ENCODE measurements around the gene ITGA5. TPM values are rescaled to one million over a fixed set of nuclear protein-coding genes. Genes with fewer than 3 reads are reported as not detected.

Gene ITGA5
- total RNA-seq (100 to 1,000 TPM in 1 of 4 donors, 10 to 100 TPM in 3; 57.0 to 141 (median 60.2) TPM), polyA plus RNA-seq (49.3 TPM)
- long read RNA-seq, donor 1, full-length matches to known transcripts: 1 of 34 reads
- long read RNA-seq, donor 1, partial matches to known transcripts: 26 of 34 reads
- long read RNA-seq, donor 1, other reads (novel, unspliced or antisense): 7 of 34 reads
- long read RNA-seq, donor 2, full-length matches to known transcripts: 2 of 10 reads
- long read RNA-seq, donor 2, partial matches to known transcripts: 5 of 10 reads
- long read RNA-seq, donor 2, other reads (novel, unspliced or antisense): 3 of 10 reads
- long read RNA-seq, donor 3, full-length matches to known transcripts: 17 of 88 reads
- long read RNA-seq, donor 3, partial matches to known transcripts: 61 of 88 reads
- long read RNA-seq, donor 3, other reads (novel, unspliced or antisense): 10 of 88 reads
- long read RNA-seq, donor 4, partial matches to known transcripts: 5 of 9 reads
- long read RNA-seq, donor 4, other reads (novel, unspliced or antisense): 4 of 9 reads

DNA sequence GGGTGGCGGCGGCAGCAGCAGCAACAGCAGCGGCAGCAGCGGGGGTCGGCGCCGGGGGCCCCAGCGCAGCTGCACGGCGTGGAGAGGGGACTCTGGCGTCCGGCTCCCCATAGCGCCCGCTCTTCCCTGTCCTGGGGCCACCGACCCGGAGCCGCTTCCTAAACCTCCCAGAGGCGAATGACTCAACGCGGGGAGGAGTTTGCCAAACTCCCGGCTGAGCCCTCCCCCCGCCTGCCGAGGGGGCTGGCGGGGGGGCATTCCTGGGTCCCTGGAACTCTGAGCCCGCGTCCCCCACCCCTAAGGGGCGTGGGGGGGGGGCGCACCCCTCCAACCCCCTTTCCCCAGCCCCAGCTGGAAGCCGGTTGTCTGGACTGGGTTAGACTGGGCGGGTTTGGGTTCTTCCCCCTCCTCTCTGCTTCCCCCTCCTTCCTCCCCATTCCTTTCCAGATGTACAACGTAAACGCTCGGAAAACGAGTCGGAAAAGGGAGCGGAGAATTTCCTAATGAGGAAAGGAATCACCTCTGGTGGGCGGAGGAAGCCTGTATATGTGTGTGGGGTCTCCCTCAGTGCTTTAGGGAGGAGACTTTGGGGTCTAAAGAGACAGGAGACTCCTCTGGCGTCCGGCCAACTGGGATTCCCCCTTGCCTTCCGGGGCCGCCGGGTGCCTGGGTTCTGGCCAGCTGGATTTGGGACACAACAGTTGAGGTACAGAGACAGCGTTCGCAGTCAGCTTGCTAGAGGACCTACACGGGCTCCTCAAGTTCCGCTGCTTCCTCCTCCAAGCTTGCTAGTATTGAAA lies at the start of gene ITGA5:
Gene ITGA5, minus strand, starts transcription at position 179 of the 800 bp plus-strand sequence. Its CDS starts 68 bp downstream, at position 111.
- 2% methylated on average over 46 of the region's 46 CpGs for WGBS
- peak within 1 kb of the TSS; percentile 100 for H3K4me3 ChIP-seq (ENCODE audit: low read length)
- H3K4me1 ChIP-seq (ENCODE audit: control insufficient read depth, insufficient read depth, low read length): peaks cover 10% of the 10 kb centered on the region
- intact Hi-C loops (cut with DNase I): no loop called here
- DNase-seq (peak; percentile 89 to 93 (median 91)), ATAC-seq (peak; percentile 74 to 82)
- H3K27me3 ChIP-seq (ENCODE audit: control insufficient read depth, insufficient read depth): no peaks in the 10 kb centered on the region
- H3K27ac ChIP-seq (ENCODE audit: low read length): peak within 1 kb of the TSS; percentile 100
- H3K9me3 ChIP-seq (ENCODE audit: control insufficient read depth, low read length): no peaks in the 10 kb centered on the region

DNA sequence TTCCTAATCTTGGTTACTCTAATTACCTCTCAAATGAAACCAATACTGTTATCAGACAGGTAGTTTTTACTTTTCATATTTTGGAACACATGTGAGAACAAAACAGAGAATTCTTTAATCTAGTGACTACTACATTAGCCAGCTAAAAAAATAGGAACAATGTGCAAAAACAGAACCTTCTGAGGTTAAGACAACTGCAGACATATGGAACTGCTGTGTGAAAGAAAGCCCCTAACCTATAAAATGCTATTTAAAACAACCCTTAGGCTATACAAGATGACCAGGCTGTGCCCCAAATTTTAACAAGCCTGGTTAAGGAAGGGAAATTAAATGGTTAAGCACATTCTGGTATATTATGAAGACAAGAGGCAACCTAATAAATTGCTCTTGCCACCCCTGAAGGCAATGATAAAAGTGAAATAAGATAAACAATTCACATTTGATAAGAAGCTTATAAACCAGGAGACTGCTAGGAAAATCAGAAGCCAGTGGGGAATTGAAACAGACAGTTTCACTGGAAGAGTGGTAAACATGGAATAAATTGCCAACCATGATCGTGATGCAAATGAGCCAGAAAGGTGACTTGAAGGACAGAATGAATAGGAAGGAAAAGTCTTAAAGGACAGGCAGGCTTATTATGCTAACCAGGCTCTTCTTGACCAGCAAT lies 46.9 kb upstream of the ITGA5 start:
- DNase-seq: no peak
- intact Hi-C loops (cut with DNase I): no loop called here
- H3K9me3 ChIP-seq (ENCODE audit: control insufficient read depth, low read length): no peaks in the 10 kb centered on the region
- no peak overlapping the region for H3K27ac ChIP-seq (ENCODE audit: low read length)
- 29% methylated on average over 1 of the region's 1 CpG for WGBS
- no peak overlapping the region for H3K4me3 ChIP-seq (ENCODE audit: low read length)
- H3K4me1 ChIP-seq (ENCODE audit: control insufficient read depth, insufficient read depth, low read length): no peaks in the 10 kb centered on the region
- no peaks in the 10 kb centered on the region for H3K27me3 ChIP-seq (ENCODE audit: control insufficient read depth, insufficient read depth)
- no peak for ATAC-seq

DNA sequence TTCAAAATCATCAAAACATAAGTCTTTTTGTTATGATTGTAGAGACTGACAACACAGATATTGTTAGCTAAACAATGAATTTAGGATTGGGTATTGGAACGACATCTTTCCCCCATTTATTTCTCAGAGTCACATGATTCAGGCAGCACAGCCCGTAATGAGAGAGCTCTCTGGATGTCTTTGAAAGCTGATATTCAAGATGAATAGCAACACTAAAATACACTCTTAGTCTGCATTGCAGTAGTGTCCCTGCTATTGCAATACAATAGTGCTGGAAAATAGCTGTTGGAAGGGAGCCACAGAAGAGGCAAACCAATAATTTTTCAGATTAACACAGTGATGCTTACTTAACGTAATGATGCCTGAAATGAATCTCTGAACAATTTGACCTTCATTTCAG lies 44.4 kb upstream of the ITGA5 start:
- WGBS: 30% methylated on average over 3 of the region's 3 CpGs
- DNase-seq: no peak
- ATAC-seq: no peak
- Histone ChIP-seq H3K4me3 (ENCODE audit: low read length) (no peak overlapping the region), H3K4me1 (ENCODE audit: control insufficient read depth, insufficient read depth, low read length) (no peaks in the 10 kb centered on the region), H3K27ac (ENCODE audit: low read length) (no peak overlapping the region), H3K27me3 (ENCODE audit: control insufficient read depth, insufficient read depth) (no peaks in the 10 kb centered on the region), H3K9me3 (ENCODE audit: control insufficient read depth, low read length) (no peaks in the 10 kb centered on the region)
- intact Hi-C loops (cut with DNase I): no loop called here

DNA sequence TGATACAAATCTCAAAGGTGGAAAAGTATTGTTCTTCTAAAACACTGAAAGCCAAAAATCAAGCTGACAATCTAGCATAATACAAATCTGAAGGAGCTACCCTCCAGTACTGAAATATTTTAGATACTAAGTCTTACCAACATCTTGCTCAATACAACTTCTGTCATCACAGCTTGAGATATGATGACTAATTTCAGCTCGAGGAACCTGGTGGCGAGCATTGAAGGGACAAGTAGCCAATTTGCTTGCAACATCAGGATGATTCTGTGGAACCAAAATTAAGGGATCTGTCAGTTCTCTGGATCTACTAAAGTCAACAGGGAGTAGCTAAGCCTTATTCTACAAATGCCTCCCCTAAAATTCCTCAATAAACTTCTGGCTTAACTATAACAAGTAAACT lies 44.0 kb upstream of the ITGA5 start:
- Histone ChIP-seq H3K27ac (ENCODE audit: low read length) (no peak overlapping the region), H3K27me3 (ENCODE audit: control insufficient read depth, insufficient read depth) (no peaks in the 10 kb centered on the region), H3K4me1 (ENCODE audit: control insufficient read depth, insufficient read depth, low read length) (no peaks in the 10 kb centered on the region), H3K4me3 (ENCODE audit: low read length) (no peak overlapping the region), H3K9me3 (ENCODE audit: control insufficient read depth, low read length) (no peaks in the 10 kb centered on the region)
- DNase-seq: peak; percentile 52 to 72 (median 59)
- peak; percentile 60 to 64 for ATAC-seq
- intact Hi-C loops (cut with DNase I): no loop called here
- 44% methylated on average over 2 of the region's 2 CpGs for WGBS

DNA sequence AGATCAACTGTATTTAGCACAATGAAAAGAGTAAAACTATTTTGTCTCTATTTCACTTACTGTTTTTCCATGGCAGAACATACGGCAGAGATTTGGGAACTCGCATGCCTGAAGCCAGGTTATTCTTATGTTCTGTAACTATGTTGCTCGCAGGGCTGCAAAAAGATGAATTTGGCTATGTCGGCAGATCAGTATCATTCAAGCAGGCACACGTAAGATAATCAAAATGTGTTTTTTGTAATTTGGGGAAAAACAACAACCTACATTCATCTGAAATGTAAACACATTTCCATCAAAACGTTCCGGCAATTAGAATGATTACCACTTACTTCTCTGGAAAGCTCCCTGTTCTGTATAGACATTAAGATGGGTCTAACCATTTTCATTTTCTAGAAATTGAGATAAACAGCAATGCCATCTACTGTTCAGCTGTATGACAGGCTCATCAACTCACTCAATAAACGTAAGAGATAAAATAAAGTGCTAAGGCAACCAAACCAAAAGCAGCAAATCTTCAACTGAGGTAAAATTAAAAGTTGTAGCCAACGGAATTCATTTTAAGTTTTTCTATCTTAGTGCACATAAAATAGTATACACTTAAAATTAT lies 41.4 kb upstream of the ITGA5 start:
- 74% methylated on average over 9 of the region's 9 CpGs for WGBS
- intact Hi-C loops (cut with DNase I): no loop called here
- Histone ChIP-seq H3K27me3 (ENCODE audit: control insufficient read depth, insufficient read depth) (no peaks in the 10 kb centered on the region), H3K4me3 (ENCODE audit: low read length) (no peak overlapping the region), H3K9me3 (ENCODE audit: control insufficient read depth, low read length) (no peaks in the 10 kb centered on the region), H3K27ac (ENCODE audit: low read length) (no peak overlapping the region), H3K4me1 (ENCODE audit: control insufficient read depth, insufficient read depth, low read length) (no peaks in the 10 kb centered on the region)
- DNase-seq: no peak
- ATAC-seq: no peak

DNA sequence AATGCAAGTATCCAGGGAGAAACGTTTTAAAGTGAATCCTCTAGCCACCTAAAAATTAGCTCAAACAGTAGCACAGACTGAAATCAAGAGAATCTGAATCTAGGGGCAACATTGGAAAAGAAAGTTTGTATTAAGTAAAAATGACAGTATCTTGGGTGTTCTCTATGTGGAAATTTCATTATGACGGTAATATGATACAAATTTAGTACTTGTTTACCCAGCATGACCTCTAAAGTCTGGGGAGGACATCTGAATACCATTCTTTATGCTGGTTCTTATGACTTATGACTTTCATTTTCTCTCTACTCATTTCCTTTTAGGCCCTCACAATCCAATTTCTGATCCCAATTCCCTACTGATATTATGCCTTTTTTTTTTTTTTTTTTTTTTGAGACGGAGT lies 40.3 kb upstream of the ITGA5 start:
- no peak overlapping the region for H3K4me3 ChIP-seq (ENCODE audit: low read length)
- intact Hi-C loops (cut with DNase I): no loop called here
- H3K4me1 ChIP-seq (ENCODE audit: control insufficient read depth, insufficient read depth, low read length): no peaks in the 10 kb centered on the region
- DNase-seq (no peak), ATAC-seq (no peak)
- no peak overlapping the region for H3K27ac ChIP-seq (ENCODE audit: low read length)
- H3K27me3 ChIP-seq (ENCODE audit: control insufficient read depth, insufficient read depth): no peaks in the 10 kb centered on the region
- no peaks in the 10 kb centered on the region for H3K9me3 ChIP-seq (ENCODE audit: control insufficient read depth, low read length)
- 52% methylated on average over 2 of the region's 3 CpGs for WGBS

DNA sequence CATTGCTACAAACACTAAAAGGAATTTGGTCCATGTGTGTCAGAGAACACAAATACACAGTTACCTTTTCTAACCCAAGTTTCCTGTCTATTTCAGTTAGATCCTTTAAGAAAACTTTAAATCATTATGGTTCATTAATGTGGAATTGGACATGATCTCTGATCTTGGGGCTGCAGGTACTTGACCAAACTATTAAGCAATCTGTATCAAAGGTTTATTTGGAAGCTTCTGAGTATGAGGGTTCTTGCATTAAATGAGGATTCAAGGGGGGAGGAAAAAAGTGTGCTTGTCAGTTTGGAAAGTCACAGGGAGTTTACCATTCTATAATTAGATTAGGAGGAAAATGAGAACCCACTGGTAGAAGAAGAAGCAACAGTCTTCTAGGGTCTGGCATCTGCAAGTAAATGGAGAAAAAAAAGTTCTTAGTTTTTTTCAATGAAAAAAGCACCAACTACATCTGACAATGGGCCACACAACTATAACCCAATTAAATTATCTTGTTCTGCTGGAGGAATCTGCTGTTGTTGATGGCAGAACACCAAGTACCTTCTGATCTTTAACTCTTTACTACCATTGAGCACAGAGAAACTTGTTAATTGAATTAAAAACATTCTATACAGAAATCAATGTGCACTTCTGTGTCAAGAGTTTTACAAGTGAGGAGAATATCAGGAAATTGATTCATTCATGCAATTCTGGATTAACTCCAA lies 36.8 kb upstream of the ITGA5 start:
- intact Hi-C loops (cut with DNase I): no loop called here

DNA sequence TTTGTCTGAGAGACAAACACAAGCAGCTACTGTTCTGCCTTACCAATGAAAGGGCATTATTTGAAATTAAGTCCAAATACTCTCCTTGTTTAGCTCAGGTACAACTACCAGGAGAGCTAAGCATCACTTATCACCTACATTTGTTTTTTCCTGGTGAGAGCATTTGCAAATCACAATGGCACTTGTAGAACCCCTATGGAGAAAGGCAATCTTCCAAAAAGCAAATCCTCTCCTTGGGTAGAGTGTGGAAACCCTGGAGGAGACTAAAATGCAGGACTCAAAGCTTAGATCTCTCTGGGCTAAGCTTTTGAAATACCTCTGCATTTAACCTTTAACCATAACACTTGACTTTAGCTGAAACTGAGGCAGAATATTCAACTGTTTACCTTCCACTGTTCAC lies 33.6 kb upstream of the ITGA5 start:
- no peak for DNase-seq
- Histone ChIP-seq H3K4me3 (ENCODE audit: low read length) (no peak overlapping the region), H3K4me1 (ENCODE audit: control insufficient read depth, insufficient read depth, low read length) (no peaks in the 10 kb centered on the region), H3K27ac (ENCODE audit: low read length) (no peak overlapping the region), H3K9me3 (ENCODE audit: control insufficient read depth, low read length) (no peaks in the 10 kb centered on the region), H3K27me3 (ENCODE audit: control insufficient read depth, insufficient read depth) (no peaks in the 10 kb centered on the region)
- intact Hi-C loops (cut with DNase I): no loop called here
- ATAC-seq: no peak

More for the DNA sequence above, 36.8 kb upstream of the ITGA5 start:
- DNase-seq (no peak), ATAC-seq (peak in 1 of 2 donors; percentile 29)
- H3K9me3 ChIP-seq (ENCODE audit: control insufficient read depth, low read length): no peaks in the 10 kb centered on the region
- H3K27ac ChIP-seq (ENCODE audit: low read length): no peak overlapping the region
- no peaks in the 10 kb centered on the region for H3K27me3 ChIP-seq (ENCODE audit: control insufficient read depth, insufficient read depth)
- no peak overlapping the region for H3K4me3 ChIP-seq (ENCODE audit: low read length)
- no peaks in the 10 kb centered on the region for H3K4me1 ChIP-seq (ENCODE audit: control insufficient read depth, insufficient read depth, low read length)

DNA sequence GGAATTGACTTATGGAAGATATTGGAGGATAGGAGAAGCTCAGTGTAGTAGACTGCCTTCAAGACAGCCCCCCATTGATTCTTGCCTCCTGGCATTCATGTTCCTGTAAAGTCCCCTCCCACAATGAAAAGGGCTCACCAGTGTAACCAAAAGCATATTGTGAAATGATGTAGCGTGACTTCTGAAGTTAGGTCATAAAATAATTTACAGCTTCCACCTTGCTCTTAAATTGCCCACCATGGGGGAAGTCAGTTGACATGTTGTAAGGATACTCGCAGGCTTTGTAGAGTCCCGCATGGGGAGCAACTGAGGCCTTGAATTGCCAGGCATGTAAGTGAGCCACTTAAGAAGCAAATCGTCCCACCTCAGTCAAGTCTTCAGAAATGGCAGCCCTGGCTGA lies 29.3 kb upstream of the ITGA5 start:
- H3K27ac ChIP-seq (ENCODE audit: low read length): no peak overlapping the region
- no peak overlapping the region for H3K4me3 ChIP-seq (ENCODE audit: low read length)
- intact Hi-C loops (cut with DNase I): no loop called here
- no peaks in the 10 kb centered on the region for H3K9me3 ChIP-seq (ENCODE audit: control insufficient read depth, low read length)
- DNase-seq: no peak
- H3K27me3 ChIP-seq (ENCODE audit: control insufficient read depth, insufficient read depth): no peaks in the 10 kb centered on the region
- no peaks in the 10 kb centered on the region for H3K4me1 ChIP-seq (ENCODE audit: control insufficient read depth, insufficient read depth, low read length)
- WGBS: 84% methylated on average over 4 of the region's 4 CpGs
- ATAC-seq: no peak

DNA sequence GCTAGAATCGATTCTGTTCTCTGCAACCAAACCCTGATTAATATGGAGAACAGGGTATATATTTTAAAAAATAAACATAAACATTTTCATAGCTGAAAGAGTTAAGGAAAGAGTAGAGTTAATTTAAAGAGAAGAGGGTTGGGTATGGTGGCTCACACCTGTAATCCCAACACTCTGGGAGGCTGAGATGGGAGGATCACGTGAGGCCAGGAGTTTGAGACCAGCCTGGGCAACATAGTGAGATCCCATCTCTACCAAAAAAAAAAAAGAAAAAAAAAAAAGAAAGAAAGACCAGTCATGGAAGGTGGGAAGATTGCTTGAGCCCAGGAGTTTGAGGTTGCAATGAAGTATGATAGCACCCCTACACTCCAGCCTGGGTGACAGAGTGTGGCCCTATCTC lies 28.9 kb upstream of the ITGA5 start:
- H3K27ac ChIP-seq (ENCODE audit: low read length): no peak overlapping the region
- DNase-seq: no peak
- H3K4me1 ChIP-seq (ENCODE audit: control insufficient read depth, insufficient read depth, low read length): no peaks in the 10 kb centered on the region
- no peak for ATAC-seq
- WGBS: 90% methylated on average over 2 of the region's 2 CpGs
- intact Hi-C loops (cut with DNase I): no loop called here
- H3K27me3 ChIP-seq (ENCODE audit: control insufficient read depth, insufficient read depth): no peaks in the 10 kb centered on the region
- H3K9me3 ChIP-seq (ENCODE audit: control insufficient read depth, low read length): no peaks in the 10 kb centered on the region
- no peak overlapping the region for H3K4me3 ChIP-seq (ENCODE audit: low read length)
